HCT116 (cell line): ENCODE data around the gene ZFP36. TPM values are rescaled to one million over a fixed set of nuclear protein-coding genes. Genes with fewer than 3 reads are reported as not detected.

Experiments
- ATAC-seq: fragments of 200-7000 bp; cut with Tn5 transposase; 2 replicates; pipeline ENCODE4 v1.9.1; 2020; ENCODE audit warnings: mild to moderate bottlenecking, moderate library complexity
- BruUV-seq: library from RNA; stranded (reverse); fragments of 400-500 nt; replicated peaks from 2 replicates; lab custom pipeline; 2021; lab: Mats Ljungman, UMichigan
- CTCF ChIA-PET: fragments of 300-600 bp; sonication (Branson Sonifier 250); formaldehyde crosslinking; loops from one replicate; lab custom pipeline; 2021; ENCODE audit warnings: antibody characterized with exemption; lab: Charles Lee
- POLR2A ChIA-PET: fragments of 300-600, 350-600 bp; sonication (Branson Sonifier 250); formaldehyde crosslinking; loops from one replicate; lab custom pipeline; 2021; ENCODE audit warnings: antibody characterized with exemption; lab: Charles Lee
- RAD21 ChIA-PET, 2 experiments: fragments of 300-600 bp; sonication (Branson Sonifier 250); formaldehyde crosslinking; loops; one replicate each; lab custom pipeline; 2023; ENCODE audit warnings: low total read pairs in 2 of 2; ENCODE audit not compliant: uncharacterized antibody in 2 of 2, unreplicated experiment in 2 of 2, low non-redundant PET in 1 of 2; lab: Charles Lee
- DNase-seq: peaks from one replicate; pipeline ENCODE4 v3.0.0-alpha.2; 2010; ENCODE audit warnings: low read depth, low spot score
- H2AFZ ChIP-seq: fragments of 200-600 bp; shearing (Covaris generic), sonication (generic); 2 replicates; pipeline ENCODE4 v1.6.1; 2017; ENCODE audit warnings: low read depth, mixed run types, mixed read lengths, antibody characterized with exemption, low read length; ENCODE audit not compliant: poor library complexity, severe bottlenecking
- H3K27ac ChIP-seq: 2 replicates; pipeline ENCODE4 v1.5.1; 2012; ENCODE audit warnings: low read depth, low read length
- H3K27me3 ChIP-seq: fragments of 200-600 bp; sonication (generic); 2 replicates; pipeline ENCODE4 v1.6.1; 2016; ENCODE audit warnings: mixed run types, low read length, mixed read lengths; ENCODE audit not compliant: insufficient read depth
- H3K36me3 ChIP-seq, 2 experiments: fragments of 200-500 bp in 1 of 2; fragments of 200-600 bp in 1 of 2; sonication (Bioruptor generic) in 1 of 2; sonication (generic) in 1 of 2; 2 replicates each; pipeline versions ENCODE4 v1.5.1 to v1.6.1; 2014 to 2016; ENCODE audit warnings: low read length in 2 of 2, inconsistent platforms in 1 of 2, mixed read lengths in 1 of 2, mixed run types in 1 of 2; ENCODE audit not compliant: insufficient read depth in 2 of 2, control insufficient read depth in 1 of 2
- H3K4me1 ChIP-seq, 2 experiments: fragments of 200-600 bp in 1 of 2; sonication (generic) in 1 of 2; 2 replicates each; pipeline versions ENCODE4 v1.5.1 to v1.6.1; 2012 to 2017; ENCODE audit warnings: low read length in 2 of 2, inconsistent platforms in 1 of 2, mild to moderate bottlenecking in 1 of 2, mixed read lengths in 1 of 2, mixed run types in 1 of 2, moderate library complexity in 1 of 2; ENCODE audit not compliant: insufficient read depth in 2 of 2, control insufficient read depth in 1 of 2
- H3K4me2 ChIP-seq: fragments of 200-600 bp; sonication (generic); 2 replicates; pipeline ENCODE4 v1.6.1; 2017; ENCODE audit warnings: mixed run types, low read length, mixed read lengths
- H3K4me3 ChIP-seq, 2 experiments: fragments of 200-600 bp in 1 of 2; sonication (generic) in 1 of 2; replicated peaks in 1 of 2; 2 replicates each; pipeline ENCODE4 v1.5.1; 2011 to 2016; ENCODE audit warnings: low read length in 2 of 2, control low read depth in 1 of 2, low read depth in 1 of 2, mild to moderate bottlenecking in 1 of 2, mixed read lengths in 1 of 2, mixed run types in 1 of 2
- H3K79me2 ChIP-seq: fragments of 200-600 bp; sonication (generic); 2 replicates; pipeline ENCODE4 v1.6.1; 2017; ENCODE audit warnings: mild to moderate bottlenecking, mixed run types, low read length, moderate library complexity, mixed read lengths; ENCODE audit not compliant: insufficient read depth
- H3K9ac ChIP-seq: fragments of 200-600 bp; sonication (generic); 2 replicates; pipeline ENCODE4 v1.6.1; 2016; ENCODE audit warnings: low read length, mixed read lengths
- H3K9me2 ChIP-seq: fragments of 200-600 bp; sonication (generic), shearing (Covaris generic); 2 replicates; pipeline ENCODE4 v1.6.1; 2017; ENCODE audit warnings: mixed run types, mild to moderate bottlenecking, moderate library complexity; ENCODE audit not compliant: insufficient read depth
- H3K9me3 ChIP-seq, 2 experiments: fragments of 200-500 bp in 1 of 2; fragments of 200-600 bp in 1 of 2; sonication (Bioruptor generic) in 1 of 2; sonication (generic) in 1 of 2; 2 replicates each; pipeline ENCODE4 v1.6.1; 2014 to 2017; ENCODE audit warnings: low read length in 2 of 2, mixed read lengths in 2 of 2, inconsistent platforms in 1 of 2, low read depth in 1 of 2, mild to moderate bottlenecking in 1 of 2, mixed run types in 1 of 2, moderate library complexity in 1 of 2; ENCODE audit not compliant: control insufficient read depth in 1 of 2, insufficient read depth in 1 of 2
- H4K20me1 ChIP-seq: fragments of 200-600 bp; sonication (generic), shearing (Covaris generic); 2 replicates; pipeline ENCODE4 v1.6.1; 2017; ENCODE audit warnings: mixed run types, mild to moderate bottlenecking, moderate library complexity; ENCODE audit not compliant: insufficient read depth
- CBX3 ChIP-seq: IDR thresholded peaks from 2 replicates; pipeline ENCODE4 v1.6.1; 2012; ENCODE audit warnings: low read depth
- CEBPB ChIP-seq: IDR thresholded peaks from 2 replicates; pipeline ENCODE4 v1.6.1; 2012; ENCODE audit warnings: low read depth
- EGR1 ChIP-seq: IDR thresholded peaks from 2 replicates; pipeline ENCODE4 v1.6.1; 2012; ENCODE audit warnings: low read depth
- ELF1 ChIP-seq: IDR thresholded peaks from 2 replicates; pipeline ENCODE4 v1.6.1; 2012; ENCODE audit warnings: low read depth, borderline replicate concordance
- EZH2phosphoT487 ChIP-seq: fragments of 200-600 bp; IDR thresholded peaks from 2 replicates; pipeline ENCODE4 v1.6.1; 2018; ENCODE audit warnings: antibody characterized with exemption, borderline replicate concordance
- JUND ChIP-seq: IDR thresholded peaks from 2 replicates; pipeline ENCODE4 v1.6.1; 2012
- POLR2A ChIP-seq: IDR thresholded peaks from 2 replicates; pipeline ENCODE4 v1.7.0; 2011; ENCODE audit warnings: borderline replicate concordance; ENCODE audit not compliant: insufficient read depth, insufficient read length; ENCODE audit errors: extremely low read depth
- SP1 ChIP-seq: IDR thresholded peaks from 2 replicates; pipeline ENCODE4 v1.6.1; 2012; ENCODE audit warnings: low read depth
- YY1 ChIP-seq: IDR thresholded peaks from 2 replicates; pipeline ENCODE4 v1.6.1; 2011; ENCODE audit warnings: low read length, low read depth, moderate library complexity, mild to moderate bottlenecking; ENCODE audit not compliant: insufficient replicate concordance; ENCODE audit errors: extremely low read depth
- ZFX ChIP-seq: fragments of 450-650 bp; IDR thresholded peaks from 2 replicates; pipeline ENCODE4 v1.6.1; 2017
- intact Hi-C: fragments of 100-400 bp; cut with micrococcal nuclease; formaldehyde crosslinking; loops from 2 replicates; pipeline ENCODE4 v1.10.0; 2022
- total RNA-seq: library from RNA; stranded (reverse); gene quantifications from one replicate; pipeline ENCODE4 v1.2.1, GENCODE V29; 2021; ENCODE audit not compliant: unreplicated experiment
- TF ChIP-seq, protein P1 (sequence below): IDR thresholded peaks from 2 replicates; pipeline ENCODE4 v1.6.1; 2012
- TF ChIP-seq, protein P2 (sequence below), 3 experiments: fragments of 200-600 bp in 1 of 3; sonication (generic) in 1 of 3; IDR thresholded peaks in 2 of 3; conservative IDR thresholded peaks in 1 of 3; 2 replicates each; pipeline ENCODE4 v1.5.1; 2012 to 2017; ENCODE audit warnings: low read depth in 2 of 3, low read length in 2 of 3, antibody characterized with exemption in 1 of 3, borderline replicate concordance in 1 of 3, control low read depth in 1 of 3, mild to moderate bottlenecking in 1 of 3, mixed read lengths in 1 of 3, mixed run types in 1 of 3, moderate library complexity in 1 of 3; ENCODE audit not compliant: insufficient read depth in 1 of 3
- TF ChIP-seq, protein P3 (sequence below): IDR thresholded peaks from 2 replicates; pipeline ENCODE4 v1.6.1; 2011; ENCODE audit warnings: mild to moderate bottlenecking, low read length, moderate library complexity; ENCODE audit not compliant: insufficient replicate concordance; ENCODE audit errors: extremely low read depth
- TF ChIP-seq, protein P4 (sequence below): IDR thresholded peaks from 2 replicates; pipeline ENCODE4 v1.6.1; 2012

Gene ZFP36
- total RNA-seq, 1 experiment from 2014 or later, result 131 TPM

DNA sequence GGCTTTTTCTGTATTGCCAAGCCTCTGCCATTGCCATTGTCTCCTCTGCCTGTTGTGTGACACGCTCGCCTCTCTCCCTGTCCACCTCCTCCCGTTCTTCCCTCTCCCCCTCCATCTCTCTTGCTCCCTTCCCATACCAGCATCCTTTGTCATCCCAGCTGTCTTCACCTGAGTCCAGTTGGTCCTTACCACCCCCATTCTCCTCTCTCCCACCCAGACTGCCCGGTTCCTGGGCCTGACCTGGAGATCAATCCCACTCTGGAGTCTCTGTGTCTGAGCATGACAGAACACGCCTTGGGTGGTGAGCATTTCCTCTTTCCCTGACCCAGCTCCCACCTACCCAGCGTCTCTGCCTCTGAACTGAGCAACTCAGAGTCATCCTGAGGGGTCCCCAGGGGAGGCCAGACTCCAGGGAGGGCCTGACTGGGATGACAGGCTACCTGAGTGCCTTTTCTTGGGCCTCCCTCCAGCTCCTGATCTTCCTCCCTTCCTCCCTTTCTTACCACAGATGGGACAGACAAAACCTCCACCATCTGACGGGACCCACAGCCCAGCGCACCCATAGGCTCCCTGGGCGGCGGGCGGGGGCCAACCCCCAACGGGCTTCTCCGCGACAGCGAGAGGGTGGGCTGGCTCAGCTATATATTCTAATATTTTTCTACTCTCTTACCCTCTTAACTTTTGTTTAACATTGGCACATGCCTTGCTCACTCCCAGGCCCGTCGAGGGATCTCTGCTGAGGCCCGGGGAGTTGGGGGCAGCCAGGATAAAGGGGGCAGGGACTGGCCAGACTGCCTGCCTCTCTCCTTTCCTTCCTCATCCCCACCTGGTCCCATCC lies 23.4 kb upstream of the ZFP36 start:
- POLR2A ChIA-PET, result no interaction called here
- RAD21 ChIA-PET, result no interaction called here
- DNase-seq (no peak), ATAC-seq (no peak)
- no TSS peak for BruUV-seq
- Histone ChIP-seq H2AFZ (no peak overlapping the region), H3K79me2 (no peaks in the 10 kb centered on the region), H3K27me3 (no peaks in the 10 kb centered on the region), H3K4me3 (no peak overlapping the region), H3K27ac (no peak overlapping the region; the same call in 1 of the 2 replicates), H3K9me2 (no peaks in the 10 kb centered on the region), H3K4me1 (no peaks in the 10 kb centered on the region), H3K9me3 (no peaks in the 10 kb centered on the region), H3K4me2 (no peak overlapping the region), H4K20me1 (no peaks in the 10 kb centered on the region), H3K36me3 (peaks cover 48 to 66% of the 10 kb centered on the region in 2 experiments; a peak in 3 of 4 replicates), H3K9ac (no peak overlapping the region)
- intact Hi-C loops, result no loop called here
- CTCF ChIA-PET, result no interaction called here
- TF ChIP-seq CEBPB (no peak), ELF1 (no peak), EGR1 (no peak), JUND (no peak), EZH2phosphoT487 (no peak), CBX3 (no peak), SP1 (no peak), ZFX (no peak), POLR2A (no peak), YY1 (no peak)
- TF ChIP-seq, protein P1, sequence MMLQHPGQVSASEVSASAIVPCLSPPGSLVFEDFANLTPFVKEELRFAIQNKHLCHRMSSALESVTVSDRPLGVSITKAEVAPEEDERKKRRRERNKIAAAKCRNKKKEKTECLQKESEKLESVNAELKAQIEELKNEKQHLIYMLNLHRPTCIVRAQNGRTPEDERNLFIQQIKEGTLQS, result no peak
- TF ChIP-seq, protein P2, sequence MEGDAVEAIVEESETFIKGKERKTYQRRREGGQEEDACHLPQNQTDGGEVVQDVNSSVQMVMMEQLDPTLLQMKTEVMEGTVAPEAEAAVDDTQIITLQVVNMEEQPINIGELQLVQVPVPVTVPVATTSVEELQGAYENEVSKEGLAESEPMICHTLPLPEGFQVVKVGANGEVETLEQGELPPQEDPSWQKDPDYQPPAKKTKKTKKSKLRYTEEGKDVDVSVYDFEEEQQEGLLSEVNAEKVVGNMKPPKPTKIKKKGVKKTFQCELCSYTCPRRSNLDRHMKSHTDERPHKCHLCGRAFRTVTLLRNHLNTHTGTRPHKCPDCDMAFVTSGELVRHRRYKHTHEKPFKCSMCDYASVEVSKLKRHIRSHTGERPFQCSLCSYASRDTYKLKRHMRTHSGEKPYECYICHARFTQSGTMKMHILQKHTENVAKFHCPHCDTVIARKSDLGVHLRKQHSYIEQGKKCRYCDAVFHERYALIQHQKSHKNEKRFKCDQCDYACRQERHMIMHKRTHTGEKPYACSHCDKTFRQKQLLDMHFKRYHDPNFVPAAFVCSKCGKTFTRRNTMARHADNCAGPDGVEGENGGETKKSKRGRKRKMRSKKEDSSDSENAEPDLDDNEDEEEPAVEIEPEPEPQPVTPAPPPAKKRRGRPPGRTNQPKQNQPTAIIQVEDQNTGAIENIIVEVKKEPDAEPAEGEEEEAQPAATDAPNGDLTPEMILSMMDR (IDR thresholded peaks at IDR 0.05 in 2 of 3, conservative IDR thresholded peaks at IDR 0.05 in 1 of 3; ENCODE audit: borderline replicate concordance in 1 of 3, insufficient read depth in 1 of 3, low read depth in 2 of 3, low read length in 2 of 3), result no peak
- TF ChIP-seq, protein P3, sequence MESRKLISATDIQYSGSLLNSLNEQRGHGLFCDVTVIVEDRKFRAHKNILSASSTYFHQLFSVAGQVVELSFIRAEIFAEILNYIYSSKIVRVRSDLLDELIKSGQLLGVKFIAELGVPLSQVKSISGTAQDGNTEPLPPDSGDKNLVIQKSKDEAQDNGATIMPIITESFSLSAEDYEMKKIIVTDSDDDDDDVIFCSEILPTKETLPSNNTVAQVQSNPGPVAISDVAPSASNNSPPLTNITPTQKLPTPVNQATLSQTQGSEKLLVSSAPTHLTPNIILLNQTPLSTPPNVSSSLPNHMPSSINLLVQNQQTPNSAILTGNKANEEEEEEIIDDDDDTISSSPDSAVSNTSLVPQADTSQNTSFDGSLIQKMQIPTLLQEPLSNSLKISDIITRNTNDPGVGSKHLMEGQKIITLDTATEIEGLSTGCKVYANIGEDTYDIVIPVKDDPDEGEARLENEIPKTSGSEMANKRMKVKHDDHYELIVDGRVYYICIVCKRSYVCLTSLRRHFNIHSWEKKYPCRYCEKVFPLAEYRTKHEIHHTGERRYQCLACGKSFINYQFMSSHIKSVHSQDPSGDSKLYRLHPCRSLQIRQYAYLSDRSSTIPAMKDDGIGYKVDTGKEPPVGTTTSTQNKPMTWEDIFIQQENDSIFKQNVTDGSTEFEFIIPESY, result no peak
- TF ChIP-seq, protein P4, sequence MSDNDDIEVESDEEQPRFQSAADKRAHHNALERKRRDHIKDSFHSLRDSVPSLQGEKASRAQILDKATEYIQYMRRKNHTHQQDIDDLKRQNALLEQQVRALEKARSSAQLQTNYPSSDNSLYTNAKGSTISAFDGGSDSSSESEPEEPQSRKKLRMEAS, result no peak
